ENCODE data around the gene DDI1. TPM values are rescaled to one million over a fixed set of nuclear protein-coding genes. Genes with fewer than 3 reads are reported as not detected.

Gene DDI1
- total RNA-seq, 6 donors from 2014 or later, result not detected

DNA sequence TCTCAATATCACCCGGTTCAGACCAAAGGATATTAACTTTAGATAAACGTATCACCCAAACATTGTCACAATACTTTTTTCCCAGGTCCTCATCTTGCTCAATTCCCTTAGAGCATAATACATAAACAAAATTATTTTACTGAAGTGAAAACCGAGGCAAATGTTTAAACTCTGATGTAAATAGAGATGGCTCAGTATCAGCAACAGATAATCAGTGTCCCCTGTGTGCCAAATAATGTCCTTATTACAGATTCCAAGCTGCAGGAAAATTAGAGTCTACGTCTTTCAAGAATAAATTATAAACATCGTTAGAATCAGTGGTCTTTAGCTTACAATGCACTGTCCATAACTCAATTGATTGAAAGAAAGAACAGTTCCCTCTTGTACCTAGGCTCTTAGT is 50.2 kb downstream of the DDI1 start:
- Histone ChIP-seq H3K9me3 (no peaks in the 10 kb centered on the region), H3K36me3 (no peaks in the 10 kb centered on the region), H3K4me3 (no peak overlapping the region), H3K27ac (no peak overlapping the region), H3K27me3 (no peaks in the 10 kb centered on the region), H3K4me1 (no peaks in the 10 kb centered on the region)
- ATAC-seq (ENCODE audit: low FRiP score in 2 of 2) (no peak), DNase-seq (no peak)
- 51 to 55% methylated on average over 5 of the region's 5 CpGs for WGBS, 2 donors
- no peak for TF ChIP-seq EP300 (IDR thresholded peaks at IDR 0.05)
- no peak for TF ChIP-seq POLR2AphosphoS5 (IDR thresholded peaks at IDR 0.05)
- TF ChIP-seq POLR2A (IDR thresholded peaks at IDR 0.05), result no peak
- TF ChIP-seq CTCF (IDR thresholded peaks at IDR 0.05), result no peak

Other genes starting within 250 kb of the DDI1 start
- gene PDGFD, start 127.5 kb downstream of the DDI1 start, total RNA-seq, result 1 to 10 TPM in 5 of 6 donors, not detected in 1; 2.1 to 6.6 (median 2.7) TPM